ENCODE data around the gene DNAH12. TPM values are rescaled to one million over a fixed set of nuclear protein-coding genes. Genes with fewer than 3 reads are reported as not detected.

The DNAH12 gene
- total RNA-seq, 6 experiments from 2014 or later, result under 0.01 to 0.29 (median 0.18) TPM; not detected in 1

DNA sequence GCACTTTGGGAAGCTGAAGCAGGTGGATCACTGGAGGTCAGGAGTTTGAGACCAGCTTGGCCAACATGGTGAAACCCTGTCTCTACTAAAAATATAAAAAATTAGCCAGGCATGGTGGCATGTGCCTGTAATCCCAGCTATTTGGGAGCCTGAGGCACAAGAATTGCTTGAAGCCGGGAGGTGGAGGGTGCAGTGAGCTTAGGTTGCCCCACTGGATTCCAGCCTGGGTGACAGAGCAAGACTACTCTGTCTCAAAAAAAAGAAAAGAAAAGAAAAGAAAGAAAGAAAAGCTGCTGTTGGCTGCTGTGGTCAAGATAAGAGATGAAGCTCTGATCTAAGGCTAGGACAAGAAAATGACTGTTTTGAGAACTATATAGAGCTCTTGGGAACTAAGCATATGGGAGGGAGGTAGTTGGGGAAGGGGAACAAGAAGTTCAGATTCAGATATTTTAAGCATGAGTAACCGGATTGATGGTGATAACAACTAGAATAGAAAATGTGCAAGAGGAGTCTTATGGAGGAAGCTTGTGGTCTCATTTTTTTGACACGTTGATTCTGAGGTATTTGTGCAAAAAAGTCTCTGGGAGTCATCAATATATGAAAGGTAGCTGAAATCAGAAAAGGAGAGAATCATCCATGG, 25.7 kb downstream of the DNAH12 start:
- Histone ChIP-seq H3K4me3 (no peak overlapping the region), H3K4me1 (no peaks in the 10 kb centered on the region), H3K9me3 (no peaks in the 10 kb centered on the region), H3K27me3 (no peaks in the 10 kb centered on the region), H3K27ac (no peak overlapping the region), H3K36me3 (no peaks in the 10 kb centered on the region)
- DNase-seq (no peak), ATAC-seq (no peak)
- 47% methylated on average over 3 of the region's 3 CpGs for WGBS (ENCODE audit: insufficient coverage, low coverage, low lambda C conversion rate, missing lambda C conversion rate)
- TF ChIP-seq POLR2A (IDR thresholded peaks at IDR 0.05), result no peak
- no peak for TF ChIP-seq CTCF (IDR thresholded peaks at IDR 0.05)
- intact Hi-C loops (cut with DNase I), result no loop called here

GRCh38 chr3:57512166-57512565, 32.0 kb downstream of the DNAH12 start:
- H3K4me1 ChIP-seq, result no peaks in the 10 kb centered on the region
- no peak overlapping the region for H3K4me3 ChIP-seq
- H3K27ac ChIP-seq, result no peak overlapping the region
- WGBS (ENCODE audit: insufficient coverage, low coverage, low lambda C conversion rate, missing lambda C conversion rate), result 59% methylated on average over 2 of the region's 2 CpGs
- TF ChIP-seq CTCF (IDR thresholded peaks at IDR 0.05) (no peak), POLR2A (IDR thresholded peaks at IDR 0.05) (no peak)
- ATAC-seq (no peak), DNase-seq (no peak)
- H3K36me3 ChIP-seq, result no peaks in the 10 kb centered on the region
- no peaks in the 10 kb centered on the region for H3K27me3 ChIP-seq
- H3K9me3 ChIP-seq, result no peaks in the 10 kb centered on the region
- intact Hi-C loops (cut with DNase I), result no loop called here

GRCh38 chr3:57505901-57506300, 38.2 kb downstream of the DNAH12 start:
- H3K27me3 ChIP-seq, result no peaks in the 10 kb centered on the region
- no peak overlapping the region for H3K4me3 ChIP-seq
- DNase-seq, result no peak
- ATAC-seq, result no peak
- WGBS (ENCODE audit: insufficient coverage, low coverage, low lambda C conversion rate, missing lambda C conversion rate), result 64% methylated on average over 1 of the region's 1 CpG
- H3K36me3 ChIP-seq, result no peaks in the 10 kb centered on the region
- no peaks in the 10 kb centered on the region for H3K4me1 ChIP-seq
- intact Hi-C loops (cut with DNase I), result no loop called here
- TF ChIP-seq CTCF (IDR thresholded peaks at IDR 0.05), result no peak
- TF ChIP-seq POLR2A (IDR thresholded peaks at IDR 0.05), result no peak
- no peak overlapping the region for H3K27ac ChIP-seq
- H3K9me3 ChIP-seq, result no peaks in the 10 kb centered on the region

GRCh38 chr3:57500506-57500905, 43.6 kb downstream of the DNAH12 start:
- Histone ChIP-seq H3K27ac (no peak overlapping the region), H3K27me3 (no peaks in the 10 kb centered on the region), H3K36me3 (no peaks in the 10 kb centered on the region), H3K9me3 (no peaks in the 10 kb centered on the region), H3K4me1 (no peaks in the 10 kb centered on the region), H3K4me3 (no peak overlapping the region)
- ATAC-seq (peak in 1 of 4 donors; percentile 61), DNase-seq (no peak)
- TF ChIP-seq POLR2A (IDR thresholded peaks at IDR 0.05) (no peak), CTCF (IDR thresholded peaks at IDR 0.05) (no peak)
- 28% methylated on average over 2 of the region's 2 CpGs for WGBS (ENCODE audit: insufficient coverage, low coverage, low lambda C conversion rate, missing lambda C conversion rate)
- intact Hi-C loops (cut with DNase I), result no loop called here

GRCh38 chr3:57497904-57498303, 46.2 kb downstream of the DNAH12 start:
- no peak for DNase-seq
- ATAC-seq, result no peak
- no peak overlapping the region for H3K27ac ChIP-seq
- no peaks in the 10 kb centered on the region for H3K9me3 ChIP-seq
- H3K27me3 ChIP-seq, result no peaks in the 10 kb centered on the region
- H3K4me3 ChIP-seq, result no peak overlapping the region
- intact Hi-C loops (cut with DNase I), result no loop called here
- no peak for TF ChIP-seq CTCF (IDR thresholded peaks at IDR 0.05)
- no peak for TF ChIP-seq POLR2A (IDR thresholded peaks at IDR 0.05)
- no peaks in the 10 kb centered on the region for H3K36me3 ChIP-seq
- no peaks in the 10 kb centered on the region for H3K4me1 ChIP-seq

Measured in right lobe of liver (tissue), 6 donors.